HG02571 (cell line): ENCODE results near the gene CCDC85A.

ENCODE experiments used
- ATAC-seq: cut with Tn5 transposase; IDR thresholded peaks from one replicate; pipeline ENCODE4 v1.9.1; 2021; ENCODE audit warnings: mild to moderate bottlenecking, moderate library complexity; ENCODE audit not compliant: unreplicated experiment

The CCDC85A gene

GRCh38 chr2:56234241-56234640, 50.5 kb downstream of the CCDC85A start:
- no peak for ATAC-seq

- no peak for ATAC-seq
Measured at GRCh38 chr2:56239030-56239429, 55.2 kb downstream of the CCDC85A start.

- ATAC-seq, result no peak
Measured at GRCh38 chr2:56239437-56239836, 55.6 kb downstream of the CCDC85A start.

DNA sequence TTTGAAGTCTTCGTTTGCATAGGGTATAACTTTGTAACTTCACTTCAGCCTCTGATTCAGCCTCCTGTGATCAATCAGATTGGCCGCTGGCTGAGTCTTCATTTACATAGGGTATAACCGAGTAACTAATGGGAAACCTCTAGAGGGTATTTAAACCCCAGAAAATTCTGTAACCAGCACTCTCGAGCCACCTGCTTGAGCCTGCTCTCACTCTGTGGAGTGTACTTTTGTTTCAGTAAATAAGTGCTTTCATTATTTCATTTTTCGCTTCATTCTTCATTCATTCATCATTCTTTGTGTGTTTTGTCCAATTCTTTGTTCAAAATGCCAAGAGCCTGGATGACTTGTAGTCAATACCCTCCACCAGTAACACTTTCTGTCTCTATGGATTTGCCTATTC, 56.4 kb downstream of the CCDC85A start:
- ATAC-seq, result no peak

DNA sequence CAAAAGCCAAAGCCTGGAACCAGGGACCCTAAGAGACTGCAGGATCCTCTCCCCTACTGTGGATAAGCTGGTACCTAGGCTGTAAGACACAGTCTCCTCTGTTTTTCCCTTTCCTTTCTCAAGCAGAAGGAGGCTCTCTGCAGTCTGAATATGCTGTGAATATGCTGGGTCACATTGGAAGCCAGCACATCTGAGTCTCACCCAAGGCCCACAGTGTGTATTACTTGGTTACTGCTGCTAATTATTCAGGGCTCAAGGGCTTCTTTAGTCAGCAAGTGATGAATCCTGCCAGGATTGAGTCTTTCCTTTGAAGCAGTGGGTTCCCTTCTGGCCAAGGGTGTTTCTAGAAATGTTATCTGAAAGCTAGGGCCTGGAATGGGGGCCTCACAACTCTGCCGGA, 60.7 kb downstream of the CCDC85A start:
- no peak for ATAC-seq

DNA sequence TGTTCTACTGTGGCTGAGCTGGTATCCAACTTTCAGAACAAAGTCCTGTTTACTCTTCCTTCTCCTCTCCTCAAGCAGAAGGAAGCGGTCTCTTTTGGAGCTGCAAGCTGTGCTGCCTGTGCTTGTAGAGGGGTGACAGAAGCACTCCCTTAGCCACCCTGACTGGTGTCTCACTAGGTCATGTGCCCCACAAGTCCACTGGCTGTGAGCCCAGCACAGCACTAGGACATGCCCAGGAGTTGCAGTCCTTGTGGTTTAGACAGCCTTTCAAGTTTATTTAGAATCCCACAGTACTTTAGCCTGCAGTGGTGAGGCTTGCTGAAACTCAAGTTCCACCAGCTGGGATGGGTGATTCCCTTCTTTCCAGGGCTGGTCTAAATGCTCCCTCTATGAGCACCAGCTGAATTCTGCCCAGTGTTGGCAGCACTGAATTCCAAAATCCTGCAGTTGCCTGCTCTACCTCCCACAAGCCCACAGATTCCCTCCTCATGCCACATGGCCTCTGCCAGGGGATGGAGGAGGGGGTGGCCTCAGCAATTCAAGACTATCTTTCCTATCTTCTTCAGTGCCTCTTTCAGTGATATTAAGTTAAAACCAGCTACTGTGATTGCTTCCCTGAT, 61.2 kb downstream of the CCDC85A start:
- ATAC-seq, result no peak

DNA sequence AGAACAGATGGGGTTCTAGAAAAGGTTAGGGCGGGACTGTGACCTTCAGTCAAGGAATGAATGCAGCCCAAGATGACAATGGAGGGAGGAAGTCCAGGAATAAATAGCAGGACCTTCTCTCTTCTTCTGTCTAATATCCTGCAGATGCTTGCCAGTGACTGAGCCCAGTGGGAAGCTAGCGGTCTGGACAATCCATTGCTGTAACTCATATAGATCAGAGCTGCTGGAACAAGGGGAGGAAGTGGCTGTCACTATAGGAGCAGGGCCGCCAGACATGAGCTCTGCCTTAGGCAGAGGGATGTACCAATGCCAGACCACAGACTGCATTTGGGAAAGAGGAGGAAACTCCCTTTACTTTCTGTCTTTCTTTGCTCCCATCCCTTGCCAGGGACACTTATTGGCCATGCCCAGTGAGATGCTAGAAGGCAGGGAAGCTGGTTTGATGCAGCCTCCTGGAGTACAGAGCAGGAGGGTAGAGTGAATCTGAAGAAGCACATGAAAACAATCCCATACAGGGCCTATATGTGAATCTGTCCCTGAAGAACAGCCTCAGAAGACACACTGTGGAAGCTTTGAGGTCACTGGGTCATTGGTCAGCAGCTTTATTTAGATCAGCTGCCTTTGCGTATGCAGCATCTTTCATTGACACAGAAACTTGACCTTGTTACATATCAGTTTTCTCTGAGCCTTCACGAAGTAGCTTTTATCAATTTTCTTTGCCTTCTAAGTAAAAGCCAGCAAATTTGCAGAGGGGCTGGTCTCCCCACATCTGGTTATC, 65.4 kb downstream of the CCDC85A start:
- ATAC-seq, result no peak

GRCh38 chr2:56250153-56250729, 66.5 kb downstream of the CCDC85A start:
- ATAC-seq, result no peak

DNA sequence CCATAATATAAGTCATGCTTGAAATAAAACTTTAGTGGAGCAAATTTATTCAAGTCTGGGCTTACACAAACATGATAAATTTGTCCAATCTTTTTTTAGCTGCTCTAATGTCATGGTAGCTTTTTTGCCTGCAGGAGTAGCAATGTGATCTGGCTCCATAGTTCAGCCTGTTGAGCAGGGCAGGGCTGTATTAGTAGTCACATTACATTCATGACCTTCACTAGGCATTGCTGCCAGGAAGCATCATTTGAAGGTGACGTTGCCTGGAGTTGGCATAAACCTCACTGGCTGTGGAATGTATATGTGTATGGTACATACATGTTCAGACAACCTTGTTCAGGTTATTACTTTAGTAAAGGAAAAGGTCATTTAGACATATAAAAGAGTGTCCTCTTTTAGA, 76.6 kb downstream of the CCDC85A start:
- ATAC-seq, result no peak

DNA sequence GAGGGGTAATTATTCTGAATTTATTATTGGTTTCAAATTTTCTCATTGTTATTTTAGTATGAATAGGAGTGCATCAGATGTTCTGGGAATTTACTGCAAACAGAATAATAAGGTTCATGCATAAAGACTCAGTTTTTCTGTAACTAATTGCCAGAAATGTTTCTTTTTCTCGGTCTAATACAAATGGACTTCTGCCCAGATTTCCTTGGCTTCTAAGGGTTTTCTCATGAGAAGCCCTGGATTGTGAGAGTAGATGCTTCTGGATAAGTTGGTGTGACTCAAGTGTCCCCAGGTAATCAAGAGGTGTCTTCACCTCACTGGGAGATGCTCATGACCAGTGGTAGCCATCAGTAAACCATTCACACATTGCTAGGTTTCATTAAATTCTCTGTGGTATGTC, 78.5 kb downstream of the CCDC85A start:
- ATAC-seq, result no peak

DNA sequence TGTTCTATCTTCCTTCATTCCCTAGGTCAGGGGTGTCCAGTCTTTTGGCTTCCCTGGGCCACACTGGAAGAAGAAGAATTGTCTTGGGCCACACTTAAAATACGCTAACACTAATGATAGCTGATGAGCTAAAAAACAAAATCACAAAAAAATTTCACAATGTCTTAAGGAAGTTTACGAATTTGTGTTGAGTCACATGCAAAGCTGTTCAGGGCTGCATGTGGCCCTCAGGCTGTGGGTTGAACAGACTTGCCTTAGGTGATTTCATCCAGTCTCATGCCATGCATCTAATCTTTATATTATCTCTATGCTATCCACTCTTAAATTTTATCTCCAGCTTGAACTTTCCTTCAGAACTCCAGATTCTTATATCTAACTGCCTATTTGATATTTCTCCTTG, 80.1 kb downstream of the CCDC85A start:
- ATAC-seq, result no peak

DNA sequence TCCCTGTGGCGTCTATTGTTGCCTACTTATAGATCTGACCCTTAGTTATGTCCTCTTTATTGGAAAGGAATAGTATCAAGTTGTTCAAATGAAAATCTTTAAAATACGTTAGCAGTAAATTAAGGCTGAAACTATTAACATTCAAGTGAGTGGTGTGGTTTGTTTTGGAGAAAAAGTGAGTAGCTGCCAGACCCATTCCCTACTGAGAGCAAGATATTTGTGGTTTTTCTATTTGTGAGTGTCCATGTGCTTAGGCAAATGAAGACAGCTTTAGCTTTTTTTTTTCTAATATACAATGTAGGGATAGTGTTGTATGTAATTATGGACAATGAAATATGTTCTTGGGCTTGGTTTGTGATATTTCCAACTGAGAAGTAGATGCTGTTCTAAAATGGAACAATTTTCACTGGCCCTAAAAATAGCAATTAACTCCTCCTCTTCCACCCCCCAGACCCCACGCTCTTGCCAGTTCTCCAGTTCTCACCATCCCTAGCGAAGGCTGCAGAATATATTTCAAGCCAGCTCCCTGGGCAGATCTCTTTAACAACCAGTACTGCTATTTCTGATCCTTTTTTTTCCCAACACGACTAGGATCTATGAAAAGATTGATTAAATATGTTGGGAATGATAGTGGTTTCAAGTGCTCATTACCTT, 83.1 kb downstream of the CCDC85A start:
- ATAC-seq, result no peak

DNA sequence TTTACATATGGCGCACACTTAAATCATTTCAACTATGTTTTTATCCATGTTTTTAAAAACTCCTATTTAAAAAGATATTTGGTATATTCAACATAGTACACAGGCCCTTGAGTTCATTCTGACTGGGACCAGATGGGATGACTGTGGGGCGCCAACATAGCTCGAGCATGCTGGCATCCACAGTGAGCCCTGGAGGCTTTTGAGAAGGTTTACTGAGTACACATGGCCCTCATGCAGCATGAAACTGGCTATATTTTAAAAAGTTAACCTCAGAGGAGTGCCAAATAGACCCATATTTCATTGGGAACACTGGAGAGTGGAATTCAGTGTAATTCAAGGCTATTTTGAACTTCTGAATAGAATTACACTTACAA, 83.6 kb downstream of the CCDC85A start:
- no peak for ATAC-seq

GRCh38 chr2:56268856-56269255, 85.1 kb downstream of the CCDC85A start:
- ATAC-seq, result no peak

GRCh38 chr2:56271275-56271674, 87.5 kb downstream of the CCDC85A start:
- no peak for ATAC-seq

- no peak for ATAC-seq
Measured at GRCh38 chr2:56285224-56285623, 101.4 kb downstream of the CCDC85A start.

- no peak for ATAC-seq
Measured at GRCh38 chr2:56286936-56287335, 103.1 kb downstream of the CCDC85A start.

GRCh38 chr2:56287508-56287907, 103.7 kb downstream of the CCDC85A start:
- no peak for ATAC-seq

DNA sequence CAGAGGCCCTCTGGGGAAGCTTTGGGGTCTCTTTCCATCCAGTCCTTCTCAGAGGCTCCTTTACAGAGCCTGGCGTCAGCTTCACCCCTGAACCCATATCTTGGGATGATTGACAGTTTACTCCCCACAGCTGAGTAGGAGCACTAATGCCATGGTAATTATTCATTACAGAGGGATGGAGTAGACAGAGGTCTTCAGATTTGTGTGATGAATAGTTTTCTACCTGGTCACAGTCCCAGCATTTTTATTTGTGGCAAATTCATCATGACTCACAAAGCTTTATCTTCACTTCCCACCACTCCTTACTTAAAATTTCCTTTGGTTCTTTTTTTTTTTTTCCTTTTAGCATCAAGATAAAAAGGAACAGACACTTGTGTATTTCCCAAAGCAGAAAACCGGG, 104.2 kb downstream of the CCDC85A start:
- ATAC-seq, result no peak

DNA sequence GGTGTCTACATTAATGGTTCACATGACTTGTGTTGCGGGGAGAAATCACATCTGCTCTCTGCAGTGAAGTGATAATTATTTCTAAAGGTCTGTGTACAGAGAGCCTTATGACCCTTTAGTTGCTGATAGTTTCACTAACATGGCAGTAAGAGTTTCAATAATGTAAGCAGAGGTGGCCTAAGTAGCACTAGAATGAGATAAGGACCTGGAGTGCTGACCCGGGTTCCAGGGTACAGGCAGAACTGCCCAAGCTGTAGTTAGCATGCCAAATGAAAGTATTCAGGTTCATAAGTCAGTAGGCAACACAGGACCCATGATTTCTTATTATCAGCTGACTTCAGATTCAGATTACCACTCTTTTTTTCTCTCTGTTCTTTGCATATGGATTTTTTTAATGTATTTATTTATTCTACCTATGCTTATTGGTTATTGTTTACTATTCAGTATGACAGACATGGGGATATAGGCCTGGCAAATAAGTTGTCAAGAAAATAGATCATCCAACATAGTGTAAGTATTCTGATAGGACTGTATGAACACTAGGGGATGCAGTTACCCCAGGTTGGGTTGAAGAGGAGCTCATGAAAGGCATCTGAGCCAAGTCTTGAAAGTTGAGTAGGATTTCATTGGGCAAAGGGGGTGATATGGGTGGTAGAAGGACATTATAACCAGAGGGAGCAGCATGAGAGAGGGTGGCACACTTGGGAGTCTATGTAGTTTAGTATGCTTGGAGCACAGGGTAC, 105.2 kb downstream of the CCDC85A start:
- ATAC-seq, result no peak

GRCh38 chr2:56291711-56292110, 107.9 kb downstream of the CCDC85A start:
- ATAC-seq, result no peak
